NCI-H1417 treated with DMSO at 0.1 percent for 48 hours (cell line): Measurements from ENCODE around the gene PHIP.

Experiments
- DNase-seq: peaks from one replicate; lab custom pipeline; 2025; lab: John Stamatoyannopoulos, UW

Gene PHIP

GRCh38 chr6:79009819-79010218 is 68.2 kb downstream of the PHIP start:
- DNase-seq: no peak

GRCh38 chr6:79005497-79005896 is 72.6 kb downstream of the PHIP start:
- no peak for DNase-seq

- no peak for DNase-seq
Observed at GRCh38 chr6:79005024-79005423, 73.0 kb downstream of the PHIP start.

DNA sequence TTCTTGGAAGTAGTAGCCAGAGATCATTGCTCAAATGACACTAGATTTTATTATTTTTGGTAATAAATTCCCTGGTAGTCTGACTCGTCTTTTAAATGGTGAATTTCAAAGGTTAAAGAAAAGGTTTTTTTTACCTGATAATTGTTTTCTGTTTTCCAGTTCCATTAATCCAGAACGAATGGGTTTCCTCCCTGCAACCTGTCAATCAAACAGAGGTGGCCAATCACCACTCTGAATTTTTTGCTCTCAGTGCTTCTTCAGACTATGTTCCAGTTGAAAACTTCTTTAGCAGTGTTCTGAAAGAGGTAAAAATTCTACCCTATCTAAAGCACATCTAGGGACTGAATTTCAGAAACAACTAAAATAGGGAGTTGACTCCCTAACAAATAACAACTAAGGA is 73.8 kb downstream of the PHIP start:
- no peak for DNase-seq

DNA sequence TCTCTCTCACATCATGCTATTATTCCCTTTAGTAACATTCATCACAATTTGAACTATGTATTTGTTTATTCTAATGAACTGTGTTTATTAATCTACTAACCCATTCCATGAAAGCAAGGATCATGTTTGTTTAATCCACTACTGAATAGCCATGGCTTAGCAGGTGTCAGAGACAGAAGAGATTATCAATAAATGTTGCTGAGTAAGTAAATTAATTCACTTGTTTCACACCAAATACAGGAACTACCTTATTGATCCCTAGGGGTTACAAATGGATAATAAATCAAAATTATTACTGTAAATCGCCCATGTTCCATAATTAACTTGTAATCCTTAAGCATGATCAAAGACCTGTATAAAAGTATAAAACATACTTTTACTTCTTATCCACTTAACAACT is 76.6 kb downstream of the PHIP start:
- DNase-seq: no peak

GRCh38 chr6:78999737-79000136 is 78.3 kb downstream of the PHIP start:
- DNase-seq: no peak

DNA sequence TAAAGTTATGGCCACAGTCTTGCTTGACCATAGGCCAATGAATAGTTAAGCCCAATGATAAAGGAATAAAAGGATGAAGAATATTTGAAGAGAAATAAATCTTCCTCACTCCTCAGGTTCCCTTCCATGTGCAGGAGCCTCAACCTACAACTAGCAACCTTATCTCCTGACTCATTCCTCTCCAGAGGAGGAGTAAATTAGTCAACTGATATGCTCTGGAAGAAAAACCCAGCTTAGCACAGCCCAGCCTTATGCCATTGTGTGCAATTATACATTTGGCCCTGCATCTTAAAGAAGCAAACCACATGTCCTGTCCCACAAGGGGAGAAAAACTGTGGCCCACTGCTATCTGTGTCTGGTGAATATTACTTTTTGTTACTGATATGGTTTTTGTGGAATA is 82.1 kb downstream of the PHIP start:
- DNase-seq: no peak

DNA sequence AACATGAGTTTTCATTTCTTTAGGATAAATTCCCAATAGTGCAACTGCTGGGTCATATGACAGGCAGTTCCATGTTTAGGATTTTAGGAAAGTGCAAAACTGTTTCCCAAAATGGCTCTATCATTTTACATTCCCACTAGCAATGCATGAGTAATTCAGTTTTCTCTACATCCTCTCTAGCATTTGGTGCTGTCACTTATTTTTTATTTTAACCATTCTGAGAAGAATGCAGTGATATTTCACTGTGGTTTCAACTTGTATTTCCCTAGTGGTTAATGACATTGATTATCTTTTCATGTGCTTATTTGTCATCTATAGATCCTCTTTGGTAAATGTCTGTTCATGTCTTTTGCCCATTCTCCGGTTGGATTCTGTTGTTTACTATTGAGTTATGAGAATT is 82.7 kb downstream of the PHIP start:
- no peak for DNase-seq

GRCh38 chr6:78993955-78994354 is 84.1 kb downstream of the PHIP start:
- no peak for DNase-seq

DNA sequence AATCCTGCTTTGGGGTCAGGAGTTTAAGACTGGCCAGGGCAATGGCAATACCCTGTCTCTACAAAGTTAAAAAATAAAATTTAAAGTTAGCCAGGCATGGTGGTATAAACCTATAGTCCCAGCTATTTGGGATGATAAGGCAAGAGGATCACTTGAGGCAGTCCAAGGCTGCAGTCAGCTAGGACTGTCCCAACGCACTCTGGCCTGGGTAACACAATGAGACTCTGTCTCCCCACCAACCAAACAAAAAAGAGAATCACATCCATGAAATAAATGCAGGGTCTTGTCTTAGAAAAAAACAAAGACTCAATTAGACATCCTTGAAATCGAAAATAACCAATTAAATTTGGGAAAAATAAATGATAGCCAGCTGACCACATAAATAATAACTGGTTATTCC is 88.9 kb downstream of the PHIP start:
- DNase-seq: no peak

DNA sequence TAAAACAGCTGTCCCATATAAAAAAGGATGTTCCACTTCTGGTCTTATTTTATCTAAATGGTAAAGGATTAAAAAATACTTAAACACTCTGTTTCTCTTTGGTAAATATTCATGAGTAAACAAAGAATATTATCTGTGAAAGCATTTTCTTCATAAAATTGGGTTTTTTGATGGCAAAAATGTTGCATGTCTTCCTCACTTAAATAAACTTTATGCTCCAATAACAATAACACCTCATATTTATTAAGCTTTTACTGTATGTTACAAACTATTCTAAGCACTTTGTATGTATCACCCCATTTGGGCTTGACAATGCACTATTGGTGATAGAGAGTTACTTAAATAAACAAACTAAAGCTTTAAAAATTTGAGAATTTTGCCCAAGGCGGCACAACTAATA is 91.9 kb downstream of the PHIP start:
- DNase-seq: no peak

DNA sequence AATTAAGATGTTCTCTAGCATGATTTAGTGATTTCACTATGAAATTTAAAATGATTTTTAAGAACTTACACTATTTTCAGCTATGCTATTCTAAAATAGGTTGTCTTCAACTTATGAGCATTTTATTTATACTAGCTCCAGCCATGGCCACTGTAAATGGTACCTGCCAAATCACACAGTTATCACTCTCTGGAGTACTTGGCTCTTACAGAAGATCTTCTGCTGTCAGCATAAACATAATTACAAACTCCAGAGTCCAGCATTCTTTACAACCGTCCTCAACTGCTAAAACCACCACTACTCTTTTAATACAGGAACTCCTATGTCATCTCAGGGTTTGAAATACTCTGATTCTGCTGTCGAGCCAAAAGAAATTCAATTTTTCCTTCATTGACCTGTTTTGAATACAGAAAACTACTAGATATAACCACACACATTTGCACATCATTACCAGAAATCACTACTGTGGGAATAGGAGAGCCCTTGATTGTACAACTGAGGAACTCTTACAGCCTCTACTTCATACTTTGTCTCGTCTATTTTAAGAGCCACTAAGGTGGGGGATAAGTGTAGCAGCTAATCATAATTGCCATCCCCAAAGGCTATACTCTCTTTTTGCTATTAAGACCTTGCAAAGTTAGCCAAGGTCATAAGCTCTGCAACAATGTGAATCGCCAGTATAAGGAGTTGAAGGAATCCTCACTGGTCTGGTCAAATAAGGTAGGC is 93.7 kb downstream of the PHIP start:
- no peak for DNase-seq

DNA sequence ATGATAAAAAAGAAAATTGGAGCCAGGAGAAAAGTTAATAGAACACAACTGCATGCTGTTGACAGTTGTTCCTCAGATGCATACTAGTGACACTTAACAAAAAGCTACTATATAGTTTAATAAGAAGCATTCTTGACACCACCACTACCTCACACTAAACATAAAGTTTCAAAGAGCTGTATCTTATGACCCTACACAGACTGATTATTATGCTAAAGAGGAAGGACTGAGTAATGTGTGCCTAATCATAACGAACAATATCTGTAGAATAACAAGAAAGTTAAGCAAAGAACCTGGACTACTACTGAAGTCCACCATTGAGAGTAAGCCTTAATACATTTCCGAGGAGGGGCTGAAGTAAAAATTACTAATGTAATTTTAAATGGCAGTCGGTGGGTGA is 110.9 kb downstream of the PHIP start:
- DNase-seq: no peak

DNA sequence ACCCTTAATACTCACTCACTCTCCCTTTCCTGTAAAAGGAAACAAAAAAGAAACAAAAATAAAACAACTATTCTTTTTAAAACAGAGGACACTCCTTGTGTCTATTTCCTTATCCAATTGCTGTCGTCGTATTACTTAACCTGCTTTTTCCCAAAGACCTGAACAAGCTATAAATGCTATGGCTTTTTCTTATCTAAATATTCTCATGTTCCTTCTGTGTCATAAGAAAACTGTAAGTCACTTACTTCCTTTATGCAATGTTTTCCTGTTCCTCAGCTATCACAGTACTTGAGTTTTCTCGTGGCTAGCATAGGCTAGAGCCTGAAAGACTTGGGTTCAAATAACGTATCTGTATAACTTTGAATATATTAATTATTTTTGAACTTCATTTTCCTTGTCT is 111.5 kb downstream of the PHIP start:
- no peak for DNase-seq

DNA sequence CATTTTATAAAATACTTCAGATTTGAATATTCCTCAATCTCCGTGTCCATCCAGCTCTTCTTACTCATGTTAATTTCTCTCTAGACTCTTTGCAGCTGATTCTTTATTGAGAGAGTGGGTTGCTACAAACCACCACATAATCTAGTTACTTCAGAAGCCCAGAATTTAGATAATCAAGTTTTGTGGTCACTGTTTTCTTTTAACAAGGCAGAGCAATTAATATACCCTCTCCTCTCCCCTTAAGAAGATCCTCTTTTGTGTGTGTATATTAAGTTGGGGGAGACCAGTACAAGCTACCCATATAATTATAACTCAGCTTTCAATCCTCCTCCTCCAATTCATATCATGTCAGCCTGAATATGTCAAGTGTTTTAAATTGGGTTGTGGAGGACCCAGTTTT is 115.6 kb downstream of the PHIP start:
- no peak for DNase-seq

- DNase-seq: no peak
Observed at GRCh38 chr6:78954740-78955139, 123.3 kb downstream of the PHIP start.

DNA sequence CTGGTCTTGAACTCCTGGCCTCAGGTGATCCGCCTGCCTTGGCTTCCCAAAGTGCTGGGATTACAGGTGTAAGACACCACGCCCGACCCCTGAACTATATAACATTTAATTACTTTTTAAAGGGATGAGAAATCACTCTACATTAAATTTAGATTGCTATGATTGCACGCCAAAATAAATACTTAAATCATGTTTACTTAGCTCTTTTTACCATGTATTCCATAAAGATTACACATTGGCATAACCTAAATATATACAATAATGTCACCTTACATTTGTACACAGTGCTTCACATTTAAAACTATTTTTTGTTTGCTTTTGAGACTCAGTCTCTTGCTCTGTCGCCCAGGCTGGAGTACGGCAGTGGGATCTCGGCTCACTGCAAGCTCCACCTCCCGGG is 124.3 kb downstream of the PHIP start:
- DNase-seq: no peak

DNA sequence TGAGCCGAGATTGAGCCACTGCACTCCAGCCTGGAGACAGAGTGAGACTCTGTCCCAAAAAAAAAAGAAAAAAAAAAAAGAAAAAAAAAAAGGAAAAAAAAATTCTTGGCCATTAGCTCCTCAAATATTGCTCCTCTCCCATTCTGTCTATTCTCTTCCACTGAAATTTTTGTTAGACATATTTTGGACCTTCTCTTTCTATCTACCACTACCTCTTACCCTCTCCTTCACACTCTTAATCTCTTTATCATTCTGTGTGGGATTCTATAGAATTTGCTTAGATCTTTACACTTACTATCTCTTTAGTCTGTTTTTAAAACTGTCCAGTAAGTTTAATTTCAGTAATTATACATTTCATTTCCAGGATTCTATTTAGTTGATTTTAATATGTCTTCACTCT is 125.7 kb downstream of the PHIP start:
- no peak for DNase-seq

DNA sequence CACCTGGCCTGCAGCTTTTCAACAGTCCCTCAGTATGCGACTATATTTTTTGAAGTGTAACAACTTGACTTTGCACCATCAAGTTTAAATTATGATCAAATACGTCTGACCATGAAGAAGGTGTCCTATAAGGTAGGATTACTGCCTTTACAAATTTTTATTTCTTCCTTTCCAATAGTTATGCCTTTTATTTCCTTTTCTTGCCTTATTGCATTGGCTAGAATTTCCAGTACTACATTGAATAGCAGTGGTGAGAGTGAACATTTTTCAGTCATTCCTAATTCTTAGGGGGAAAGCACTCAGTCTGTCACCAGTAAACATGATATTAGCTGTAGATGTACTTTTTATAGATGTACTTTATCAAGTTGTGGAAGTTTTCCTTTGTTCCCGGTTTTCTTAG is 129.3 kb downstream of the PHIP start:
- DNase-seq: no peak

- DNase-seq: no peak
Observed at GRCh38 chr6:78947962-78948361, 130.1 kb downstream of the PHIP start.

- DNase-seq: no peak
Observed at GRCh38 chr6:78947529-78947928, 130.5 kb downstream of the PHIP start.

- no peak for DNase-seq
Observed at GRCh38 chr6:78942446-78942845, 135.6 kb downstream of the PHIP start.

DNA sequence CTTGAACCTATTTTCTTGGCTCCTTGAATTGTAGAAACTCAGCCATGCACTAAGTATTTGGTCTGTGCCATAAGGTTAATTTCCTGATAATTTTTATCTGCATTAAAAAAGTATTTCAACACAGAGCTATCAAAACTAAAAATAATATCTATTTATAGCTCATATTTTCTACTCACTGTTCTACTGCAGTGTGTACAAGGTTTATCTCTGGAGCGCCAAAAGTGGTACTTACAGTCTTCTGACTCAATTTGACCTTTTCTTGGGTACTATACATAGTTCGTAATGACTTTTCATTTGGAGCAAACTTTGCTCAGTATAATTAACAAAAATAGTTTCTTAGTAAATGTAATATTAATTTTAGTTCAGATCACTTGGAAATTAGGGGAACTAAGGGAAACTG is 141.5 kb downstream of the PHIP start:
- no peak for DNase-seq

DNA sequence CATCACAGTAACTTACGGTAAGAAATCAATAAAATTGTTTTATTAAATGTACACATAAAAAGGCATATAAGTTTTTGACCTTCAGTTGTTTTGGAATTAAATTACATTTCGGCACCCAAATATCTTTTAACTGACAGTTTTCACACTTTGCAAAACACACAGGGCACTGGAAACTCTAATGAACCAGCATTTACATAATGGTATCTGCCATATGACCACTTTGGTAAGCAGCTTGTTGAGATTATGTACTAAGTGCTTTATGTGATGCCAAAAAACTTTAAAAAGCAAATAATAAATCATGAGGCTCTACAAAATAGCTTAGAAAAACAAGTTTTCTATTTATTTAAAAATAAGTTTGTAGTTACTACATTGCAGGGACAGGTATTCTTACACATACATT is 142.5 kb downstream of the PHIP start:
- no peak for DNase-seq

DNA sequence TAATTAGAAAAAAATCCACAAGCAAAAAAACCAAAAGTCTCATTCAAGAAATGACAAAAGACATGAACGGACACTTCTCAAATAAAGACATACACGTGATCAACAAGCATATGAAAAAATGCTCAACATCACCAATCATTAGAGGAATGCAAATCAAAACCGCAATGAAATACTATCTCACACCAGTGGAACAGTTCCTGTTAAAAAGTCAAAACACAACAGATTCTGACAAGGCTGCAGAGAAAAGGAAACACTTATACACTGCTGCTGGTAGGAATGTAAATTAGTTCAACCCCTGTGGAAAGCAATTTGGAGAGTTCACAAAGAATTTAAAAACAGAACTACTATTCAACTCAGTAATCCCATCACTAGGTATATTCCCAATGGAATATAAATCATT is 152.7 kb downstream of the PHIP start:
- no peak for DNase-seq
